Caki2 (cell line): ENCODE data around the gene TFDP3. TPM values are rescaled to one million over a fixed set of nuclear protein-coding genes. Genes with fewer than 3 reads are reported as not detected.
A peak's percentile ranks its signal among the peaks of the same experiment; 100 is the strongest.

Source experiments
- DNase-seq: peaks from one replicate; pipeline ENCODE4 v3.0.0-alpha.2; 2015; ENCODE audit warnings: low read depth
- in situ Hi-C: cut with HindIII; loops from 2 replicates; pipeline ENCODE4 v1.10.0; 2016; ENCODE audit warnings: low sequenced_read_pairs, low pct_unique_long_range_greater_than_20kb, mixed read lengths
- total RNA-seq: library from RNA; depleted of rRNA; stranded (reverse); fragments of >200 nt; shearing (Covaris generic); gene quantifications from 2 replicates; pipeline ENCODE4 v1.2.3, GENCODE V29; 2014; ENCODE audit warnings: low replicate concordance; rRNA removed

Gene TFDP3
- total RNA-seq, 1 experiment from 2014 or later, result not detected

- in situ Hi-C loops, result no loop called here
- no peak for DNase-seq
Observed at GRCh38 chrX:133190877-133191738, 27.0 kb downstream of the TFDP3 start.

- no peak for DNase-seq
- in situ Hi-C loops, result no loop called here
Observed at GRCh38 chrX:133189195-133189594, 29.0 kb downstream of the TFDP3 start.

- DNase-seq, result no peak
- in situ Hi-C loops, result no loop called here
Observed at GRCh38 chrX:133188631-133189030, 29.5 kb downstream of the TFDP3 start.

- in situ Hi-C loops, result no loop called here
- no peak for DNase-seq
Observed at GRCh38 chrX:133185938-133186337, 32.2 kb downstream of the TFDP3 start.

GRCh38 chrX:133185119-133185518, 33.0 kb downstream of the TFDP3 start:
- no peak for DNase-seq
- in situ Hi-C loops, result no loop called here

- in situ Hi-C loops, result no loop called here
- DNase-seq, result no peak
Observed at GRCh38 chrX:133183806-133184205, 34.3 kb downstream of the TFDP3 start.

- in situ Hi-C loops, result no loop called here
- no peak for DNase-seq
Observed at GRCh38 chrX:133179500-133179899, 38.7 kb downstream of the TFDP3 start.

- DNase-seq, result no peak
- in situ Hi-C loops, result no loop called here
Observed at GRCh38 chrX:133177202-133177601, 41.0 kb downstream of the TFDP3 start.

- DNase-seq, result no peak
- in situ Hi-C loops, result no loop called here
Observed at GRCh38 chrX:133175605-133176004, 42.5 kb downstream of the TFDP3 start.

- in situ Hi-C loops, result no loop called here
Observed at GRCh38 chrX:133175162-133175561, 43.0 kb downstream of the TFDP3 start.

GRCh38 chrX:133171962-133172708, 46.0 kb downstream of the TFDP3 start:
- DNase-seq, result peak; percentile 9
- in situ Hi-C loops, result no loop called here

More at GRCh38 chrX:133175162-133175561, 43.0 kb downstream of the TFDP3 start:
- no peak for DNase-seq

Other genes starting within 250 kb of the TFDP3 start
- not detected in 2 replicates for gene USP26, start 121.2 kb downstream of the TFDP3 start, total RNA-seq
- gene GPC4, start 197.1 kb upstream of the TFDP3 start, total RNA-seq, result 1.0 and 1.5 TPM in 2 replicates